Thyroid gland (tissue), 4 donors: ENCODE measurements around the gene USP15.

ENCODE experiments used
- CTCF ChIP-seq, 6 experiments: fragments of 200-600 bp in 3 of 6; fragments of 450-650 bp in 3 of 6; sonication (generic) in 3 of 6; IDR thresholded peaks; one replicate each; pipeline ENCODE4 v1.5.1; 2016 to 2019; ENCODE audit warnings: antibody characterized with exemption in 6 of 6, mild to moderate bottlenecking in 2 of 6, inconsistent platforms in 1 of 6, moderate library complexity in 1 of 6
- POLR2A ChIP-seq, 2 donors: fragments of 450-650 bp; IDR thresholded peaks; one replicate each; pipeline ENCODE4 v1.6.1; 2017; ENCODE audit warnings: antibody characterized with exemption in 2 of 2, mild to moderate bottlenecking in 2 of 2, moderate library complexity in 1 of 2

DNA sequence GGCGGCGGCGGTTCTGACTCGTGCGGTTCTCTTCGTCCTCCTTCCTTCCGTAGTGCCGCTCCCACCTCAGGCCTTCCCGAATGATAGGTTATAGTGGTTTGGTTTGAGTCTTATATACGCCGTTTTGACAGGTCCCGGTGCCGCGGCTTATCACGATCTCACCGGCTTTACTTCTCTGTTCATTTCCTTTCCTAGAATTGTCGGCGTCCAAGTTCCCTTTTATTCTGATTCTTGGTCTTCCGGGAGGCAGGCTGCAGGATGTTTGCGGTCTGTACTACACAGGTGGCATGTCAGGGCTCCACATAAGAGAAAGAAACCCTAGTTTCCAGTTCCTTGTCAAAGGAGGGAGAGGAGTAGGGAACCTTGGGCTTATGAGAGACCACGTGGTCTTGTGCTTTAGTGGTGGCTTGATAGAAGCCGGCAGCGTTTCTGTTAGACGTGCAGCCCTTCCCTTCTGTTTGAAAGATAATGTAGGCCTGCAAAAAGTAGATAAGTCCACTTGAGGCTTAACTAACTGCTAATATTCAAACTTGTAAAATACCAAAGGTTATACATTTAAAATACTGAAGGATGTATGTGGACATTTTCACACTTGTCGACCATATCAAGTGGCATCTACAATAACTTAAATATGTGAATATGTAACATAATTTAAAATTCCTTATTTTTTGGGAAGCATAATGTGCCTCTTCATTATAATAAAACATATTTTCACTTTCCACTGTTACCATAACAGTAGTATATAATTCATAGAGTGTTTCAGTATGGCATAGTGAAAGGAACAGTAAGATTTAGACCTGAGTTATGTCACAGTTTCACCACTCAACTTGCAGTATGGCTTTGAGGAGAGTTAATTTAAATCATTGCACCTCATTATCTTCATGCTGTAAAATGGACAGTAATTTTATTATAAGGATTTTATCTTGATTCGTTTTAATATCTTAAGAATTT lies 804 bp downstream of the USP15 start:
- TF ChIP-seq CTCF (IDR thresholded peaks at IDR 0.05) = no peak
- TF ChIP-seq POLR2A (IDR thresholded peaks at IDR 0.05) = no peak
